ENCODE data around the gene SUGP1.

The SUGP1 gene

GRCh38 chr19:19238126-19238894 lies 82.0 kb downstream of the SUGP1 start:
- TF ChIP-seq CTCF (IDR thresholded peaks at IDR 0.05) = no peak
- Histone ChIP-seq H3K9me3 (no peaks in the 10 kb centered on the region), H3K36me3 (no peaks in the 10 kb centered on the region), H3K4me1 (ENCODE audit: control insufficient read depth in 1 of 2, insufficient read depth in 1 of 2, low read depth in 1 of 2, low read length in 1 of 2) (no peaks in the 10 kb centered on the region), H3K27me3 (peaks cover 4% of the 10 kb centered on the region), H3K4me3 (ENCODE audit: low read depth in 1 of 2, low read length in 1 of 2) (no peak overlapping the region), H3K27ac (no peak overlapping the region)

- H3K4me1 ChIP-seq (ENCODE audit: control insufficient read depth in 1 of 2, insufficient read depth in 1 of 2, low read depth in 1 of 2, low read length in 1 of 2) = no peaks in the 10 kb centered on the region
- no peaks in the 10 kb centered on the region for H3K9me3 ChIP-seq
- peaks cover 4% of the 10 kb centered on the region for H3K27me3 ChIP-seq
- no peak for TF ChIP-seq CTCF (IDR thresholded peaks at IDR 0.05)
- no peaks in the 10 kb centered on the region for H3K36me3 ChIP-seq
- no peak overlapping the region for H3K4me3 ChIP-seq (ENCODE audit: low read depth in 1 of 2, low read length in 1 of 2)
- no peak overlapping the region for H3K27ac ChIP-seq
Observed at GRCh38 chr19:19236173-19236572, 84.1 kb downstream of the SUGP1 start.

GRCh38 chr19:19234220-19234816 lies 86.0 kb downstream of the SUGP1 start:
- no peak for TF ChIP-seq CTCF (IDR thresholded peaks at IDR 0.05)
- Histone ChIP-seq H3K27ac (no peak overlapping the region), H3K4me3 (ENCODE audit: low read depth in 1 of 2, low read length in 1 of 2) (no peak overlapping the region), H3K4me1 (ENCODE audit: control insufficient read depth in 1 of 2, insufficient read depth in 1 of 2, low read depth in 1 of 2, low read length in 1 of 2) (no peaks in the 10 kb centered on the region), H3K36me3 (no peaks in the 10 kb centered on the region), H3K9me3 (no peaks in the 10 kb centered on the region), H3K27me3 (peaks cover 6% of the 10 kb centered on the region)

GRCh38 chr19:19232261-19232721 lies 88.0 kb downstream of the SUGP1 start:
- no peak for TF ChIP-seq CTCF (IDR thresholded peaks at IDR 0.05)
- Histone ChIP-seq H3K9me3 (no peaks in the 10 kb centered on the region), H3K36me3 (no peaks in the 10 kb centered on the region), H3K4me1 (ENCODE audit: control insufficient read depth in 1 of 2, insufficient read depth in 1 of 2, low read depth in 1 of 2, low read length in 1 of 2) (no peaks in the 10 kb centered on the region), H3K4me3 (ENCODE audit: low read depth in 1 of 2, low read length in 1 of 2) (no peak overlapping the region), H3K27ac (no peak overlapping the region), H3K27me3 (peaks cover 21% of the 10 kb centered on the region)

- TF ChIP-seq CTCF (IDR thresholded peaks at IDR 0.05) = no peak
- peaks cover 33% of the 10 kb centered on the region for H3K27me3 ChIP-seq
Observed at GRCh38 chr19:19230999-19231398, 89.3 kb downstream of the SUGP1 start.

More at GRCh38 chr19:19230999-19231398, 89.3 kb downstream of the SUGP1 start:
- H3K4me1 ChIP-seq (ENCODE audit: control insufficient read depth in 1 of 2, insufficient read depth in 1 of 2, low read depth in 1 of 2, low read length in 1 of 2) = no peaks in the 10 kb centered on the region
- no peaks in the 10 kb centered on the region for H3K36me3 ChIP-seq
- H3K9me3 ChIP-seq = no peaks in the 10 kb centered on the region
- H3K4me3 ChIP-seq (ENCODE audit: low read depth in 1 of 2, low read length in 1 of 2) = no peak overlapping the region
- H3K27ac ChIP-seq = no peak overlapping the region
